ENCODE data around the gene DSPP. TPM values are rescaled to one million over a fixed set of nuclear protein-coding genes. Genes with fewer than 3 reads are reported as not detected.

Gene DSPP
- total RNA-seq, 2 experiments from 2014 or later = not detected

DNA sequence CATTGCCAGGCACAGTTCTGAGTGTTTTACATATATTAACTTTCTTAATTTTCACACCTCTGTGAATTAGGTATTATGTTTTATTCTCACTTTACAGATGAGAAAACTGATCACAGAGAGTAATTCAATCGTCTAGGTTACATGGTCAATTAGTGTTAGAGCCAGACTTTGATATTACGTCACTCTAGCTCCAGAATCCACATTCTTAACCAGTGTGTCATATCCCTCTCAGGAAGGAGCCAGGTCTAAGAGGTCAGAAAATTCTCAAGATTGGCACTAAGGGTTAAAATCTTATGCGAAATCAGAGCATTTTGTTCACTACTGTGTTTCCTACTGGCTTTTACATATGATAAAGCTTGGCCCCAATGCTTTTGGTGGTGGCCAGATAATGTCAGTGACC is 49.2 kb downstream of the DSPP start:
- Mint-ChIP-seq H3K4me1 (no peaks in the 10 kb centered on the region), H3K4me3 (no peak overlapping the region), H3K27ac (no peak overlapping the region), H3K36me3 (no peaks in the 10 kb centered on the region), H3K27me3 (peaks cover 9% of the 10 kb centered on the region), H3K9me3 (no peaks in the 10 kb centered on the region)
- DNase-seq = no peak

DNA sequence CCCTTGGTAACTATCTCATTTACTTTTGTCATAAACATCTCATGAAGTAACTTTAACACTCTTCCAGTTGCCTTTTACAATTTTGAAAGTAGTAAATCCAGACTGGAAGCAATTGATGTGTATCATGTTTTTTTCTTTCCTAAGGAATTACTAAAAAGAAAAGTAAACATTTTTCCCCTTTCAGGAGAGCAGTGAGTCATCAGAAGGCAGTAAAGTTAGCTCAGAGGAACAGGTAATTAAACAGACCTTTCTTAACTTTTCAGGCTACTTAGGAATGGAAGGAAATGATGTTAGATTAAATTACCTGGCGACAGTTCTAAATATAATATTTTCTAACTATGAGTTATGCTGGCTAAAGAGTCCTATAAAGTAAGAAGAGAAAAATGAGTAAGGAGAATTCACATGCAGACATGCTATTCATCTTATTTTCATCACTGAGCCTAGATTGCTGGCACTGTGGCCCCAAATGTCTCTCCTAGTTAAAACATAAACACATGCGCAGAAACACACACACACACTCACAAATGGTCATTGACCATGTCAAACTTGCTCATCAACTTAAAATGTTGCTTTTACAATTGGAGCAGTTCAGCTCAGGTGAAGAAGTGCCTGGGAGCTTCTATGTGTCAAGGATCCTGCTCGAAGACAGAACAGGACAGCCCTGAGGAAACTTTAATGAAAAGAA is 51.1 kb downstream of the DSPP start:
- Mint-ChIP-seq H3K27ac (no peak overlapping the region), H3K36me3 (no peaks in the 10 kb centered on the region), H3K27me3 (peaks cover 13% of the 10 kb centered on the region), H3K9me3 (no peaks in the 10 kb centered on the region), H3K4me1 (no peaks in the 10 kb centered on the region), H3K4me3 (no peak overlapping the region)
- no peak for DNase-seq

DNA sequence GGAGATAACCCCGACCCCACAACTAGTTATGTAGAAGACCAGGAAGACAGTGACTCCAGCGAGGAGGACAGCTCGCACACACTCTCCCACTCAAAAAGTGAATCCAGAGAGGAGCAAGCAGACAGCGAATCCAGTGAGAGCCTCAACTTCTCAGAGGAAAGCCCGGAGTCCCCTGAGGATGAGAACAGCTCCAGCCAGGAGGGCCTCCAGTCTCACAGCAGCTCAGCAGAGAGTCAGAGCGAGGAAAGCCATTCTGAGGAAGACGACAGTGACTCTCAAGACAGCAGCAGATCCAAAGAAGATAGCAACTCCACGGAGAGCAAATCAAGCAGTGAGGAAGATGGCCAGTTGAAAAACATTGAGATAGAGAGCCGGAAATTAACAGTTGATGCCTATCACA is 54.5 kb downstream of the DSPP start:
- peaks cover 14% of the 10 kb centered on the region for H3K27me3 Mint-ChIP-seq
- H3K4me3 Mint-ChIP-seq = no peak overlapping the region
- no peak for DNase-seq
- H3K27ac Mint-ChIP-seq = no peak overlapping the region
- no peaks in the 10 kb centered on the region for H3K9me3 Mint-ChIP-seq
- H3K4me1 Mint-ChIP-seq = no peaks in the 10 kb centered on the region
- no peaks in the 10 kb centered on the region for H3K36me3 Mint-ChIP-seq

Other genes with a start within 250 kb of the DSPP start
- 10 to 100 TPM; 18.2 to 18.7 TPM for gene HSD17B11, start 217.3 kb upstream of the DSPP start, total RNA-seq
- gene NUDT9, start 186.0 kb upstream of the DSPP start, total RNA-seq = 10 to 100 TPM; 13.4 to 13.6 TPM
- gene SPARCL1, start 79.2 kb upstream of the DSPP start, total RNA-seq = not detected
- not detected for gene DMP1, start 41.8 kb downstream of the DSPP start, total RNA-seq
- gene IBSP, start 191.0 kb downstream of the DSPP start, total RNA-seq = not detected
- gene MEPE, start 224.4 kb downstream of the DSPP start, total RNA-seq = not detected